ENCODE results near the gene CEP112. TPM values are rescaled to one million over a fixed set of nuclear protein-coding genes. Genes with fewer than 3 reads are reported as not detected.
"Not testable (repeated sequence)": the region's sequence is repeated elsewhere in the genome, so short reads cannot be mapped to it uniquely, and the experiment has no call there.

Gene CEP112
- total RNA-seq, 1 experiment from 2014 or later = 9.6 TPM

DNA sequence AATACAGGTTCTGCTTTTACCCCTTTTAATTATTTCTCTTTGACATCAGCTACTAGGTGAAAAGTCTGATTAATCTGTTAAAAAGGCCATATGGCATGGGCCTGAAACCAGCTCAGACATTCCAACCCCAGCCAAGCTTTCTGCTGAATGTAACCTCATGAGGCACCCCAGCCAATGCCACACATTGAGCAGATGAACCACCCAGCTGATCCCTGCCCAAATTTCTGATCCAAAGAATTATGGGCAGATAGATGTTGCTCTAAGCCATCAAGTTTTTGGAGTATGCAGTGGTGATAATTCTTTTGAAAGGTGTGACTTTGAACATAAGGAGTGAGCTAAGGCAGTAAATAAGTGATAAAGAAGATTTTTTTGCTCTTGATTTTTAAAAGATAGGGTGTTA is 452.9 kb downstream of the CEP112 start:
- no peak for DNase-seq (ENCODE audit: low spot score)

DNA sequence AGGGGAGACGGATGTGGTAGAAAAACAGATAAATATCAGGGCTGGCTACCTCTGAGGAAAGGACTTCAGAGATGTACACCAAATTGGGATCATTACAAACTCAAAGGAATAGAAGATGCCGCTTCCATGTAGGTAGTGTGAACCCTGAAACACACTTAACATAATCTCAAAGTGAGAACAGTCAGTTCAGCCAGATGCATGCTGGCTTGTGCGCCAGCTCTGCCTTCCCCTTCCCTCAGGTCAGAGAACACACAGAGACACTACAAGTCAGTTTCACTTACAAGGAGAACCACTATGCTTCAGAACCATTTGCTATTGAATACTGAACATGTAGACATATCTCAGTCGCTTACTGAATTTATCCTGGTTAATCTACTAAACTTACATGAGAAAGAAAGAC is 454.5 kb downstream of the CEP112 start:
- DNase-seq (ENCODE audit: low spot score) = no peak

DNA sequence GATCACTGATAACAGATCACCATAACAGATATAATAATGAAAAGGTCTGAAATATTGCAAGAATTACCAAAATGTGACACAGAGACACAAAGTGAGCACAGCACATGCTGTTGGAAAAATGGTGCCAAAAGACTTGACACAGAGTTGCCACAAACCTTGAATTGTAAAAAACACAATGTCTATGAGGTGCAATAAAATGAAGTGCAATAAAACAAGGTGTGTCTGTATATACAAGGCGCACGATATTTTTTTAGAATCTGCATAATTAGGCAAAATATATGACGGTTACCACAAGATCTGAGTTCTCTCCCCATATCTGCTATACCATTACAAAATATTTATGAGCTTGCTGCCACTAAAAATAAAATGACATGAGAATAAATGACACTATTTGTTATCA is 458.6 kb downstream of the CEP112 start:
- no peak for DNase-seq (ENCODE audit: low spot score)

DNA sequence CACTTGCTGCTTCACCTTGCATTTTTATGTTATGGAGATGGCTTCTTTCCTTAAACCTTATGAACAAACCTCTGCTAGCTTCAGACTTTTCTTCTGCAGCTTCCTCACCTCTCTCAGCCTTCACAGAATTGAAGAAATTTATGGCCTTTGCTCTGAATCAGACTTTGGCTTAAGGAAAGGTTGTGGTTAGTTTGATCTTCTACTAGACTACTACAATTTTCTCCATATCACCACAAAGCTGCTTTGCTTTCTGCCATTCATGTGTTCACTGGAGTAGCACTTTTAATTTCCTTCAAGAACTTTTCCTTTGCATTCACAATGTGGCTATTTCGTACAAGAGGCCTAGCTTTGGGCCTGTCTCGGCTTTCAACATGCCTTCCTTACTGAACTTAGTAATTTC is 459.3 kb downstream of the CEP112 start:
- DNase-seq (ENCODE audit: low spot score) = not testable (repeated sequence)

DNA sequence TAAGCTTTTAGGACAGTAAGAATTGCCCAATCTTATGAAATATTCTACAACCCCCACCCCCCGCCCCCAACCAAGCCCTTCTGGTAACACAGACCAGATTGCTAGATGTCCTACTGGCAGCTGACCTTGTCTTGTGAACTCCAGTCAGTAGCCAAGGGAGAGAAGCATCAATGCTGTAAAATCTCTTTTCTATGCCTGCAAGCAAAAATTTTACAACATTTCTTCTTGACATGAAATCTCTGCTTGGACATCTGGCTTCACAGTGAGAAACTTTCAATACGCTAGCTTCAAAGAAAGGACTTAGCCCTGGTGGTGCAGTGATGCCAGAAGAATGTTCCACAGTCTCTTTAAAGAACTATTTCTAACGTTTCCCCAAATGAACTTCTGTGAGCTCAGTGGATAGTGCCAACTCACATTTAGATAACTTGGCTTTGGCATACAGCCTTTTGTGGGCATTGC is 461.2 kb downstream of the CEP112 start:
- no peak for DNase-seq (ENCODE audit: low spot score)

DNA sequence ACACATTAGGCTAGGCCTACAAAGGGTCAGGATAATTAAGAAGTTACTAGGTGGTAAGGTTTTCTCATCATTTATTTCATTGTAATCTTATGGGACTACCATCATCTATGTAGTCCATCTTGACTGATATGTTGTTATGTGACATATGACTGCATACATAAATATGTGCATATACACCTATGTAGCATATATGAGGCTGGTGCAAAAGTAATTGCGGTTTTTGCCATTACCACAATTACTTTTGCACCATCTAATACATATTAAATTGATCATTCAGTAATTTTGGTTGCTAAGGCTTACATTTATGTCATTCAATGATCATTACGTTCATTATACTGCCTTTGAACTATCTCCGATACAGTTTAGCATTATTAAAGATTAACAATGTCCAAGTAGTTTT is 462.7 kb downstream of the CEP112 start:
- no peak for DNase-seq (ENCODE audit: low spot score)

DNA sequence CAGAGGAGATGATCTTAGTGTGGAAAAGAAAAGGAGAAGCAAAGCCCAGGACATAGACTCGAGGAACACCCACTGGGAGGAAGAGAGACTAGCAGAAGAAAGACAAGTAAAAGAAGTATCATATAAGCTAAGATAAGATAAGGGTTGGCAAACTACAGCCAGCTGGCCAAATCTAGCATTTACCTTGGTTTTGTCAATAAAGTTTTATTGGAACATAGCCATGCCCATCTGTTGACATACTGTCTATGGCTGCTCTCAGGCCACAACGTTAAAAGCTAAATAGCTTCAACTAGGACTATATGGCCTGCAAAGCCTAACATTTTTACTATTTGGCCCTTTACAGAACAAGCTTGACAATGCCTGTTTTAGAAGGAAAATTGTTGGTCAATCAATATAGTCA is 464.1 kb downstream of the CEP112 start:
- DNase-seq (ENCODE audit: low spot score) = no peak

DNA sequence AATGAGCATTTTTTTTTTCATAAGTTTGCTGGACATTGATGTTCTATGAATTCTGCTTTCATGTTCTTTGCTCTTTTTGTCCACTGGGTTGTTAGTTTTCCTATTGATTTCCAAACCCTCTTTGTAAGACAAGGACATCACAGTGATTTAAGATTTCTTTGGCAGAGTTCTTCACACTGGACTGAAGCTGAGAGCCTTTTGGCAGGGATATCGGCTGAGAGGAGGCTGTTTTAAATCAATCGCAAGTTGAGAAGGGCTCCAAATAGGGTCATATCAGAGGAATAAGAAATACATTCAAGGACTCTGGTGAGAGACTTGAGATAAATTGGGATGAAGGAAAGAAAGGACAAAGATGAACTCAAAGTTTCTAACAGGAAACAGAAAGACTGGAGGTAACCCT is 464.7 kb downstream of the CEP112 start:
- DNase-seq (ENCODE audit: low spot score) = no peak

DNA sequence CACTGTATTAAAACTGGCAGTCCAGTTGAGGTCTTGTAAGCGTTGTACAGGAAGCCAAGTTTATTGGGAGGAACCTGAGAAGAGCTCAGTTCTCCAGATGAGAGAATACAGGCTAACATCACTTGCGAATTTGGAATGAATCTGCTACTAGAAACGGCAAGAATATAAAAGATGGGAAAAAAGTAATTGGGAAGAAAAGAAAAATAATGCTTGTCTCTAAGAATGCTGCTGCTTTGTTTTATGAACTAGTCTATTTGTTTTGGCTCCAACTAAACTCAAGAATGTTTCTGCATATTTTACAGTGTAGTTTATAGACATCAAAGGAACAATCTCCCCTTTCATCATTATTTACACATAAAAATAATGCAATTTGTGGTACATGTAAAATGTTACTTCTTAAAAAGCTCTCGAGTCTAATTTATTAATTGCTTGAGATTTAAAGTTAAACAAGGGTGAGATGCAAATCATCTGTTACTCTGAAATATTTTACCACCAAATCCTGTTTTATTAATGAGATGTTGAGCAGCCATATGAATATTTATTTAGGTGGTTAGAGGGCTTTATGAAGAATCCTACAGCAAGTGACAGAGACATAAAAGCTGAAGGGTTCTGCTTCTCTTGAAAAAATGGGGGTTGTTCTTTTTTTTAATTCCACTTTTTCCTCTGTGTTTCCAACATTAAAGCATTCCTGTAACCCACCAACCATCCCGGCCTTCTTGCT is 468.3 kb downstream of the CEP112 start:
- no peak for DNase-seq (ENCODE audit: low spot score)

DNA sequence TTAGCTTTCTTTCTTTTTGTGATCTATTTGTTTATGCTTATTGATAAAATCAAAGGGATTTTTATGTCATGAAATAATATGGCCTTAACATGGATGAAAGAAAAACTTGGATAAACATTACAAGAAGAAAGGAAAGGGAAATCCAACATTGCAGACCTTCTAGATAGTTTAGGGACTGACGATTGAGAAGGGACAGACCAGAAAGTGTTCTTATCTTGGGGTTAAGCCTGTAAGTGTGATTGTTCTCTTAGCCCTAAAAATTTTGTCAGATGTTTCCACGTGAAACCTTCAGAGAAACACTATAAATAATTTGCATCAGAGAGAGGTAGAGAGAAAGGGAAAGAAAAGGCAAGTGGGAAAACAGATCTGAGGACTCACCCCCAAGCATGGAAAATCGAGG is 473.3 kb downstream of the CEP112 start:
- no peak for DNase-seq (ENCODE audit: low spot score)

DNA sequence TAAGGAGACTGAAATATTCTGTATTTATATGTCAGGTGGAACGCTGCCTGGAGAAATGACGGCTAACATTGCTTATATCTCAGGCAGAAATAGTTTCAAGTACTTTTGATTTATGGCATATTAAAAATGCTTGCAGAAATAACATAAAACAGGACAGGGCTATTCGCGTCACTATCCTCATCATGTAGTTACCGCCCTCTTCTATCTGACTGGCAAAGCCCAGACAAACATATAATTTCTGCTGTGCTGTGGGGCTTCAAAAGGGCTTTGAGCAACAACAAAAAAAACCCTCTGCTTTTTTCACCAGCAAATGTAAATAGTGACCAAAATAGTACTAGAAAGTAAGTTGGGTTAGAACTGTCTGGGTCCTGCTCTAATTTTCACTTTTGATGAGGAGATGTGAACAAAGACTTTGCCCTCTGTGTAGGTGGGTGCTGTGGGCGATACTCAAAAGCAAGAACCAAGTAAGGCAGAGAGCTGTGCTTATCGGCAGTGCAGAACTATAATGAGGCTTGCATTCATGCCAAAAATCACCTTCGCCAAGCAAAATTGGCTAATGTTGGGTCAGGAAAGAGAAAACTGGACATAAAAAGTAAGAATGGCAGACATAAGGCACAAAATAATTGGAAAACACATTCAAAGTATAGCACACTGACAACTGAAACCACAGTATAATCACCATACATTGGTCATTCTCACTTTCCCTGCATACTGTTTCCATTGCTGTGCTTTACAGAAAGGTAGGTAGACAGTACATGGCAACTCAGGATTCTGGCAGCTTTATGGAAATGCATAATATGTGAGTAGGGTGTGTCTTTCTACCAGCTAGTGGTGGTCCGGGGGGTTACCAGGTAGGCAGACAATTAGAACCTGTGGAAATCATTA is 479.3 kb downstream of the CEP112 start:
- DNase-seq (ENCODE audit: low spot score) = no peak

DNA sequence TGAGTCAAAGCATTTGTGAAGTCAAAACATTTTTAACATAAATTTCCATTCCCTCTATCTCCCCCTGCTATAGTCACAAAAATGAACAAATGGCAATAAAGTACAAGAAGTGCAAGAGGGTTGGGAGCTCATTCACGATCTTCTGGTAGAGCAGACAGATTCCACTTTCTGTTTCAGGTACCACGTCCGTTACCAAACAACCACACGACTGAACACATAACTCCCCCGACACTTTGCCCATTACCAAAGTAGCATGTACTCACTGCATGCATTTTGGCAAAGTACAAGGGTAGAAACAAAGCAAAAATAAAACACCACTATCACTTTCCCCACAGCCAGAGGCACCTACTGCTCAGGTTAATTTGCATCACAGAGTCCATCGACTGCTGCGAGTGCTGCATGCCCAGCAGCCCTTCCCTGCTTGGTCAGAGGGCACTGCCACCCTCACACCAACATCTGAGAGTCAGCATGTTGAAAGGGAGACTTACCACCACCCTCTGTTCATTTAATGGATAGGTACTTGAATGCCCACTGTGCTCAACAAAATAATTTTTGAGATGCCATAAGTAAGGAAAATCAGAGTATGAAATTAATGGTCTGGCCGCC is 480.2 kb downstream of the CEP112 start:
- DNase-seq (ENCODE audit: low spot score) = no peak

DNA sequence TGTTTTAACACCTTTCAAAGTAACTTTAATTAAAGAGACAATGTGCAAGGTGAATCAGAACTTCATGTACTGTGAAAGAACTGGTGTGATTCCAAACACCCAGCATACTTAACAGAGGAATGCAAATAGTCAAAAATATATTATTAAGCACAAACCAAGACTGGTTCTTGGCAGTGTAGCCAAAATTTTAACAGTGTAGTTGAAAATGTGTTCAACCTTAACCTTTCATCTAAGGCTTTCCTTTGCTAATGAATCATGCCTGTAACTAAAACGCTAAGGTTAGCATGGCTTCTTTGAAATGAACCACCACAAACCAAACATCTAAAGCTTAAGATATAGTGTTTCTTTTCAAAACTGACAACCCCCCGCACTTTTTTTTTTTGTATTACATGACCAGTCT is 484.2 kb downstream of the CEP112 start:
- DNase-seq (ENCODE audit: low spot score) = no peak

DNA sequence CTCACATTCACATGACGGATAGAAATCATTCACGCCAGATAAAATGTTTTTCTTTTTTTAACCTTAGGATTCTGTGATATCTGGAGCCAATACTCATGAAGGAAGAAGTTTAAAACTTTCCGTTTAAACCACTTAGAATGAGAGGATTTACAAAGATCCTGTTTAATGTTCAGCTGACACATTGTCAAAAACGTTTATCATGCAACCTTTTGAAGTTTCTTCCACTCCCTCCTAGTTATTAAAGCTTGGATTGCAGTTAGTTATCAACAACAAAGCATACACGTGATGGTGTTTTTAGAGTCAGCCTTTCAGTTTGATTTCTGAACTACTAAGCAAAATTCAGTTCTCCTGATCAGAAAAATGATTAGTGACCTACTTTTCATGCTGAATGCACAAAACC is 487.2 kb downstream of the CEP112 start:
- no peak for DNase-seq (ENCODE audit: low spot score)

DNA sequence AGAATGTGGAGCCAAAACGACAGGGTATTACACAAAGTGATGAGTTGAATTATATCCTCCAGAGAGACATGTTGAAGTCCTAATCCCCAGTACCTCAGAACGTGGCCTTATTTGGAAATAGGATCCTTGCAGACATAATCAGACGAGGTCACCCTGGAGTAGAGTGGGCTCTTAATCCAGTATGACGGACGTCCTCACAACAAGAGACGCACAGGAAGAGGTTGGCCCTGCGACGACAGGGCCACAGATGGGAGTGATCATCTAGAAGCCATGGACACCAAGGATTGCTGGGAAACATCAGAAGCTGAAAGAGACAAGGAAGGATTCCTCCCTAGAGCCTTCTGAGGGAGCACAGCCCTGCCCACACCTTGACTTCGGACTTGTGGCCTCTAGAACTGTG is 488.0 kb downstream of the CEP112 start:
- no peak for DNase-seq (ENCODE audit: low spot score)

DNA sequence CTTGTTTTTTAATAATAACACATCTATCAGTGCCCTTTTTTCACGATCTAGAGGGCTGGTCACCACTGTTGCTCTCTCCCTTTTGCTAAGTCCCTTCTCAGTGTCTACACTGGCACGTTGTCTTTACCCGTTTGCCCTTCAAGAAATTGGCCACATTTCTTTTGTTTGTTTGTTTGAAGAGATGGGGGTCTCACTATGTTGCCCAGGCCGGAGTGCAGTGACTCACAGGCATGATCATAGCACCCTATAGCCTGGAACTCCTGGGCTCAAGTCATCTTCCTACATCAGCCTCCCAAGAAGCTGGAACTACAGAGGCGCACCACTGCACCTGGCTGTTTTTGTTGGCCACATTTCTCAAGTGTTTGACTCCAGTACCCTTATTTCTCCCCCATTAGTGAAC is 492.5 kb downstream of the CEP112 start:
- DNase-seq (ENCODE audit: low spot score) = no peak

DNA sequence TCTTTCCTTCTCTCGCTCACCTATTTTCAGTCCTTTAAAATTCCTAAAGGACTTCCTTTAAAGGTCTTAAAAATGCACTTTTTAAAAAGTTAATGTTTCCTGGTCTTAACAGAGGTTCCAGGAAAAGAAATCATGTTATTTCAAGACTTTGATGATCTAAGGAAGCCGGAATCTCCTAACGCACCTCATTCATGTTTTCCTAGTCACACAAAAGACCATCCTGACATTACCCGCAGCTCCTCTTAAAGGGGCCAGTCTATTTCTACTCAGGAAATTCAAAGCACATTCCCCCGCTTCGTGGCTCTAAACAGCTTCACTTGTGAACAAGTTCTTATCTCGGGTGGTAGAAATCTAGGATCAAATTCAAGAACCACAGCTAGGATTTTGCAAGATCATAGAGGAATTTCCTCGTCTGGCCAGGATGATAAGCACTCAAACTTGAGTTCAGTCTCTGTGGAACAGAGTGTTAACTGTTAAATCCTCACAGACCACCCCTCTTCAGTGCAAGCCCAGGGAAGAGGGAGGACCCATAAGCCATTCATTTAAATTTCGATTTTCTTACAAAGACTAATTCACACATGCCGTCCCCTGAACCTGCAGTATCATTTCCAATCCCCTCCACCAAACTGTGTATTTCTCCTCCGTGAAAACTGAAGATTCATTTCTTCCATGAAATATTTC is 493.4 kb downstream of the CEP112 start:
- DNase-seq (ENCODE audit: low spot score) = peak; percentile 16

DNA sequence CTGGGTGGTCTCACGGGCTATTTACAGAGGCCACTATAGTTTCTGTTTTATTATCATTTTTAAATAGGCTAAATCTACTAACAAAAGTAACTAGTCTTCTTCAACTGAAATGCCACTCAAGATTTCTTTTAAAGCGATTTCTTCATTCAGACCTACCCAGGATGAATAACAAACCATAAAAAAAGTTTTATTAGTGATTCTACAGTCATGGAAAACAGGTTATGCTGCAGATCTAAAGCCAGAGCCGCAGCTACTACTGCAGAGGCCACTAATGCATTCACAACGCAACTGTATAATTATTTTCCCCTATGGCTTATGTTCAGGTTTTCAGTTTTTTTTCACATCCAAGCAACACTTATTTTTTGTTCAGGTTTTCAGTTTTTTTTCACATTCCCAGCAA is 494.3 kb downstream of the CEP112 start:
- no peak for DNase-seq (ENCODE audit: low spot score)

DNA sequence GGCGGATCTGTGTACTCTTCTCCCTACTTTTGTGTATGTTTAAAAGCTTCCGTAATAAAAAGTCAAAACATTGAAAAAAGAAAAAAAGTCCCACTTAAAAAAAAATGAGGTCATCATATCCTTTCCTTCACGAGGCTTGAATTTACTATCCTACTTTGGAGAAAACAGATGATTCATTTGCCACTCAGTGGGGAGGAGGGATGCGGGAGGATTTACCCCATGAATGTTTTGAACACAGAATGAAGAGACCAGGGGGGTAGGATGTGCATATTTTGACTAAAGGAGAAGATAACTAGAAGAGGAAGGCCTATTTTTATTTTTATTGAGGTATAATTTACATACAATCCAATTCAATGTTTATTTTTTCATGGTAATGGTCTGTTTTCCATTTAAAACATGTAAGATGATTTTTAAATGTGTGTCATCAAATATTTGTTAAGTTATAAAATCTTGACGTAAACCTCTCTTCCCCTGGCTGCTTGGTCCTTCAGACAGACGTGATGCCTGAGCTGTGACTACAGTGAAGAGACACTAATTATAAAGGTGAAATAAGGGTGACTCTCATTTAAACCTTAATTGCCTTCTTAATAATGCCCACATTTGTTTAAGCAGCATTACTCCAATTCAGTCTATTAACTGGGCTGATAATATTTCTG is 495.1 kb downstream of the CEP112 start:
- peak; percentile 44 for DNase-seq (ENCODE audit: low spot score)

DNA sequence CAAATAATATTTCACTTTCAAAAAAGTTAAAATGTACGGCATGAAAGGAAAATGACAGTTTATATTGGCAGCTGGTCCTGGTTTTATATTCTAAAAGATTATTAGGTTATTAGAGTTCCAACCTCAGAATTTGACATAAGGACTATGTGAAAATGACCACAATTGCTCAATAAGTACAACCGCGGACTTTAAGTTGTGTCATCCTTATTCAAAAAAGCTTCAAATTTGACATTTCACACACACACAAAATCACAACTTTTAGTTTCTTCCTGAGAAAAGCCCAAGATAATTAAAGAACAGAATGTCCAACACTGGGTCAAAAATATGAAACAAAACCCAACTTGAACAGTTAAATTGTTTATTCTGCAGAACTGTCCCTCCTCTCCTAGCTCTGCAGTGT is 497.3 kb downstream of the CEP112 start:
- no peak for DNase-seq (ENCODE audit: low spot score)

DNA sequence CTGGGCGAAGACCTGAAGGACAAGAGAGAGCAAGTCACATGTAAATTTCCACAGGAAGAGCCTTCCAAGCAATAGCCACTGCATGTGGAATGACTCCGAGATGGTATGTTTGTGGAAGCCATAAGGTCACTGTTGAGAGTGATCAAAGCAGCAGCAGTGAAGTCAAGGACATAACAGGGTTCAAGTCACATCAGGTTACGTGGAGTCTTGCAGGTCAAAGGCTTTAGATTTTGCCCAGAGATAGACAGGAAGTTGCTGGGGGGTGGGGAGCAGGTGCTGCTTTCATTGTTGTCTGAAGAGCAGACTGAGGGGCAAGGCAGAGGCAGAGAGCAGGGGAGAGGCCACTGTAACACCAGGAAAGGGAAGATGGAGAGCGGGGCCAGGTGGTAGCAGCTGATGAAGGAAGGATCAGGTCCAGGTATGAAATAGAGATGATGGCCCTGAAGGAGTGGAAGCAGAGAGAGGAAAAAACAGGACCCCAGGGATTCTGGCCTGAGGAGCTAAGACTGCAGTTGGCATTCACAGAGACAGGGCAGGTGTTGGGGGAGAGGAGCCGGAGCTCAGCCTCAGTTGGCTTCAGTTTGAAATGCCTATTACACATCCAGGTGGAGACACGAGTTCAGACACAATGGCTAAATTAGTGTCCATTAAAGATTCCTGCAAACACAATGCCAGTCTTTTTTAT is 501.2 kb downstream of the CEP112 start:
- no peak for DNase-seq (ENCODE audit: low spot score)

Measured in A172 (cell line).